ENCODE results near the gene CDK9. TPM values are rescaled to one million over a fixed set of nuclear protein-coding genes. Genes with fewer than 3 reads are reported as not detected.

CDK9 gene
- total RNA-seq, 1 experiment from 2014 or later, result 62.1 TPM

DNA sequence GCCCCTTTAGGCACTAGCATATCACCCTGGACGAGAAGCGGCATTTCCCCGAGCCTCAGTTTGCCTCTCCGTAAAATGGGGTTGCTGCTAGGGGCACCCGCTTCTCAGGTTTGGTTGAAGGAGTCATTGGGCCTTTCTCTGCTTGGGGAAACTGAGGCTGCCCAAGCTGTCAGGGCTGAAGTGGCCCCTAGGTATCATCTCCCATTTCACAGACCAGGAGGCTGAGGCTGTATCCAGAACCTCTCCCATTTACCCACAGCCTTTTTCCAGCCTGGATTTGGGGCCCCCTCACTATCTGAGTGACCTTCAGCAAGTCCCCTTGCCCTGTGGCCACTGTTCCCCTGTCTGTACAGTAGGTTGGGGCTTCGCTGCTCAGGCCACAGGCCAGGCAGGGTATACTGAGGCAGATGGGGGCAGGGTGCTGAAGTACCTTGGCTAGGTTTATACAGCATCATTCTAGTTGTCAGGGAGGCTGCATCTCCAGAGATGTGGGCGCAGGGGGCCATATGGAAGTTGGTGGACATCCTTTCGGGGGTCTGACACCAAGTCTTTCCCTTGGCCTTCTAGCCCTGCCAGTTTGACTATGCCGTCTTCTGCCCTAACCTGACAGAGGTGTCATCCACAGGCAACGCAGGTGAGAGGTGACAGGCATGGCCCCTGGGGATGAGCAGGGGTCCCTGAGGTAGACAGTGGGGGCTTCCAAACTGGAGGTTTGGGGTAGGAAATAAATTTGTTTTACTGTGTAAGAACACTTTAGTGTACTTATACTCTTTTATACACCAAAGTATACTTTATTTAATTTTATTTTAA is 24.7 kb downstream of the CDK9 start:
- Mint-ChIP-seq H3K9me3 (ENCODE audit: unreplicated experiment) (no peaks in the 10 kb centered on the region), H3K36me3 (ENCODE audit: insufficient read depth, unreplicated experiment) (peaks cover 94% of the 10 kb centered on the region), H3K27ac (ENCODE audit: low read depth, unreplicated experiment) (no peak overlapping the region), H3K27me3 (ENCODE audit: insufficient read depth, unreplicated experiment) (no peaks in the 10 kb centered on the region), H3K4me3 (ENCODE audit: unreplicated experiment) (no peak overlapping the region), H3K4me1 (ENCODE audit: insufficient read depth, unreplicated experiment) (peaks cover 5% of the 10 kb centered on the region)
- DNase-seq (ENCODE audit: unreplicated experiment), result no peak
- TF ChIP-seq, protein P1, sequence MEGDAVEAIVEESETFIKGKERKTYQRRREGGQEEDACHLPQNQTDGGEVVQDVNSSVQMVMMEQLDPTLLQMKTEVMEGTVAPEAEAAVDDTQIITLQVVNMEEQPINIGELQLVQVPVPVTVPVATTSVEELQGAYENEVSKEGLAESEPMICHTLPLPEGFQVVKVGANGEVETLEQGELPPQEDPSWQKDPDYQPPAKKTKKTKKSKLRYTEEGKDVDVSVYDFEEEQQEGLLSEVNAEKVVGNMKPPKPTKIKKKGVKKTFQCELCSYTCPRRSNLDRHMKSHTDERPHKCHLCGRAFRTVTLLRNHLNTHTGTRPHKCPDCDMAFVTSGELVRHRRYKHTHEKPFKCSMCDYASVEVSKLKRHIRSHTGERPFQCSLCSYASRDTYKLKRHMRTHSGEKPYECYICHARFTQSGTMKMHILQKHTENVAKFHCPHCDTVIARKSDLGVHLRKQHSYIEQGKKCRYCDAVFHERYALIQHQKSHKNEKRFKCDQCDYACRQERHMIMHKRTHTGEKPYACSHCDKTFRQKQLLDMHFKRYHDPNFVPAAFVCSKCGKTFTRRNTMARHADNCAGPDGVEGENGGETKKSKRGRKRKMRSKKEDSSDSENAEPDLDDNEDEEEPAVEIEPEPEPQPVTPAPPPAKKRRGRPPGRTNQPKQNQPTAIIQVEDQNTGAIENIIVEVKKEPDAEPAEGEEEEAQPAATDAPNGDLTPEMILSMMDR (IDR thresholded peaks at IDR 0.05; ENCODE audit: unreplicated experiment), result no peak
- no TSS peak for BruUV-seq (replicated peaks)
- POLR2A ChIA-PET, result interaction anchor here (1.1 to 1.3 kb wide), 3 partner anchors 12 to 25 kb away, joined by 3 to 4 read pairs (median 4); partner anchors contain the start of gene CDK9
- intact Hi-C loops (cut with micrococcal nuclease), result no loop called here
- CTCF ChIA-PET, result interaction anchor here (0.7 kb wide), 1 partner anchor 36 kb away, joined by 4 read pairs; no protein-coding TSS in a partner anchor

DNA sequence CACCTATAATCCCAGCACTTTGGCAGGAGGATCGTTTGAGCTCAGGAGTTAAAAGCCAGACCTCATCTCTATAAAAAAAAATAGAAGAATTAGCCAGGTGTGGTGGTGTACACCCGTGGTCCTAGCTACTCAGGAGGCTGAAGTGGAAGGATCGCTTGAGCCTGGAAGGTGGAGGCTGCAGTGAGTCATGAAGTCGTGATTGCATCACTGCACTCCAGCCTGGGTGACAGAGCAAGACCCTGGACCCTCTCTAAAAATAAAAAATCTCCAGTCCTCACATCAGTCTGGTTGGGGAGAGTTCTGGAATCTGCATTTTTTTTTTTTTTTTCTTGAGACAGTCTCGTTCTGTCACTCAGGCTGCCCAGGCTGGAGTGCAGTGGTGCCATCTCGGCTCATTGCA is 26.2 kb downstream of the CDK9 start:
- no peak overlapping the region for H3K27ac Mint-ChIP-seq (ENCODE audit: low read depth, unreplicated experiment)
- DNase-seq (ENCODE audit: unreplicated experiment), result no peak
- BruUV-seq (replicated peaks), result no TSS peak
- no peaks in the 10 kb centered on the region for H3K27me3 Mint-ChIP-seq (ENCODE audit: insufficient read depth, unreplicated experiment)
- POLR2A ChIA-PET, result interaction anchor here (0.7 to 1.5 kb wide), 5 partner anchors 11 to 26 kb away, joined by 3 to 4 read pairs (median 4); partner anchors contain the start of gene CDK9
- peaks cover 85% of the 10 kb centered on the region for H3K36me3 Mint-ChIP-seq (ENCODE audit: insufficient read depth, unreplicated experiment)
- no peak overlapping the region for H3K4me3 Mint-ChIP-seq (ENCODE audit: unreplicated experiment)
- intact Hi-C loops (cut with micrococcal nuclease), result no loop called here
- H3K9me3 Mint-ChIP-seq (ENCODE audit: unreplicated experiment), result no peaks in the 10 kb centered on the region
- CTCF ChIA-PET, result interaction anchor here (0.6 to 1.1 kb wide), 3 partner anchors 19 to 110 kb away, joined by 3 to 5 read pairs (median 4); no protein-coding TSS in a partner anchor
- no peaks in the 10 kb centered on the region for H3K4me1 Mint-ChIP-seq (ENCODE audit: insufficient read depth, unreplicated experiment)
- TF ChIP-seq, protein P1 (IDR thresholded peaks at IDR 0.05; ENCODE audit: unreplicated experiment), result no peak

DNA sequence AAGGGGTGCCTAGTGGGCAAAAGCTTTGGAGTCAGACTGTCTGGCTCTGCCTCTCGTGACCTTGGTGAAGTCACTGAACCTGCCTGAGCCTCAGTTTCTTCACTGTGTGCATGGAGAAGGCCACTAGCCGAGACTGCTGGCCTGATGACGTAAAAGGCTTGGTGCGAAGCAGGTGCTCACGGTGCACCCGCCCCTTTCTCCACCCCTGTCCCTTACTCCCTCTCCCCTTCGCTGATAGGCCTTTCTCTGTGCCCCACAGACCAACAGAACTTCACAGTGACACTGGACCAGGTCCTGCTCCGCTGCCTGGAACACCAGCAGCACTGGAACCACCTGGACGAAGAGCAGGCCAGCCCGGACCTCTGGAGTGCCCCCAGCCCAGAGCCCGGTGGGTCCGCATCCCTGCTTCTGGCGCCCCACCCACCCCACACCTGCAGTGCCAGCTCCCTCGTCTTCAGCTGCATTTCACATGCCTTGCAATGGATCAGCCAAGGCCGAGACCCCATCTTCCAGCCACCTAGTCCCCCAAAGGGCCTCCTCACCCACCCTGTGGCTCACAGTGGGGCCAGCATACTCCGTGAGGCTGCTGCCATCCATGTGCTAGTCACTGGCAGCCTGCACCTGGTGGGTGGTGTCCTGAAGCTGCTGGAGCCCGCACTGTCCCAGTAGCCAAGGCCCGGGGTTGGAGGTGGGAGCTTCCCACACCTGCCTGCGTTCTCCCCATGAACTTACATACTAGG is 27.3 kb downstream of the CDK9 start:
- Mint-ChIP-seq H3K27me3 (ENCODE audit: insufficient read depth, unreplicated experiment) (no peaks in the 10 kb centered on the region), H3K36me3 (ENCODE audit: insufficient read depth, unreplicated experiment) (peaks cover 83% of the 10 kb centered on the region), H3K4me1 (ENCODE audit: insufficient read depth, unreplicated experiment) (no peaks in the 10 kb centered on the region), H3K4me3 (ENCODE audit: unreplicated experiment) (no peak overlapping the region), H3K27ac (ENCODE audit: low read depth, unreplicated experiment) (no peak overlapping the region), H3K9me3 (ENCODE audit: unreplicated experiment) (no peaks in the 10 kb centered on the region)
- no peak for DNase-seq (ENCODE audit: unreplicated experiment)
- intact Hi-C loops (cut with micrococcal nuclease), result no loop called here
- TF ChIP-seq, protein P1 (IDR thresholded peaks at IDR 0.05; ENCODE audit: unreplicated experiment), result no peak
- CTCF ChIA-PET, result interaction anchor here (0.7 kb wide), 1 partner anchor 56 kb away, joined by 3 read pairs; no protein-coding TSS in a partner anchor
- BruUV-seq (replicated peaks), result no TSS peak
- POLR2A ChIA-PET, result interaction anchor here (1.5 kb wide), 1 partner anchor 10 kb away, joined by 4 read pairs; no protein-coding TSS in a partner anchor

Data from MCF 10A (cell line).